ENCODE results near the gene COL7A1. TPM values are rescaled to one million over a fixed set of nuclear protein-coding genes. Genes with fewer than 3 reads are reported as not detected.

COL7A1 gene
- total and polyA plus RNA-seq, 2 donors from 2014 or later = 13.1 to 14.4 TPM

DNA sequence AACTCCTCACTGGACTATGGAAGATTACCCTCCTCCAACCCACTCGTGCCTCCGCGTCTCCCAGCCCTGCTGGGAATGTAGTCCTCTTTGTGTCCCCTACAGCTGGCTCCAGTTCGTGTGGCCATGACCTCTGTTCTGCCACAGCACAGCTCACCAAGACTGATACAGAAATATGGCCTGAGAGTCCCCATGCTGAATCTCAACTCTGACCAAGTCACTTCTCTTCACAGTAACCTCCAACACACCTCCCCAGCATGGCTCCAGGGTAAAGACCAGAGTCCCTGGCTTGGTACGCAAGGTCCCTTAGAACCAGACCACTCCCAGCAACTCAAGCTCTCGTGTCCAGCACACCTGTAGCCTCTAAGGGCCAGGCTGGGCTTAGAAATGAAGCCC is 2.3 kb upstream of the COL7A1 start:
- DNase-seq (no peak), FAIRE-seq (no peak)
- Histone ChIP-seq H3K27ac (ENCODE audit: low read depth in 2 of 2, low read length in 2 of 2) (peak overlapping the region in 1 of 2 donors; percentile 2), H3K27me3 (ENCODE audit: control insufficient read depth, insufficient read depth, low read length) (no peaks in the 10 kb centered on the region), H3K36me3 (ENCODE audit: control insufficient read depth in 2 of 3, insufficient read depth in 3 of 3, low read length in 3 of 3) (peaks cover 0 to 34% (median 27%) of the 10 kb centered on the region in 3 donors), H3K4me3 (ENCODE audit: low read length in 3 of 3) (no peak overlapping the region), H3K9me3 (ENCODE audit: control insufficient read depth in 2 of 3, insufficient read depth in 1 of 3, low read length in 3 of 3) (no peaks in the 10 kb centered on the region), H3K4me1 (ENCODE audit: control insufficient read depth in 2 of 3, insufficient read depth in 2 of 3, low read depth in 1 of 3, low read length in 3 of 3) (peaks cover 0 to 4% (median 0%) of the 10 kb centered on the region in 3 donors), H3K9ac (ENCODE audit: low read length in 3 of 3) (no peak overlapping the region)
- intact Hi-C loops (cut with DNase I) = no loop called here
- TF ChIP-seq, protein P1, sequence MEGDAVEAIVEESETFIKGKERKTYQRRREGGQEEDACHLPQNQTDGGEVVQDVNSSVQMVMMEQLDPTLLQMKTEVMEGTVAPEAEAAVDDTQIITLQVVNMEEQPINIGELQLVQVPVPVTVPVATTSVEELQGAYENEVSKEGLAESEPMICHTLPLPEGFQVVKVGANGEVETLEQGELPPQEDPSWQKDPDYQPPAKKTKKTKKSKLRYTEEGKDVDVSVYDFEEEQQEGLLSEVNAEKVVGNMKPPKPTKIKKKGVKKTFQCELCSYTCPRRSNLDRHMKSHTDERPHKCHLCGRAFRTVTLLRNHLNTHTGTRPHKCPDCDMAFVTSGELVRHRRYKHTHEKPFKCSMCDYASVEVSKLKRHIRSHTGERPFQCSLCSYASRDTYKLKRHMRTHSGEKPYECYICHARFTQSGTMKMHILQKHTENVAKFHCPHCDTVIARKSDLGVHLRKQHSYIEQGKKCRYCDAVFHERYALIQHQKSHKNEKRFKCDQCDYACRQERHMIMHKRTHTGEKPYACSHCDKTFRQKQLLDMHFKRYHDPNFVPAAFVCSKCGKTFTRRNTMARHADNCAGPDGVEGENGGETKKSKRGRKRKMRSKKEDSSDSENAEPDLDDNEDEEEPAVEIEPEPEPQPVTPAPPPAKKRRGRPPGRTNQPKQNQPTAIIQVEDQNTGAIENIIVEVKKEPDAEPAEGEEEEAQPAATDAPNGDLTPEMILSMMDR (IDR thresholded peaks at IDR 0.05; ENCODE audit: borderline replicate concordance, extremely low read depth, insufficient read depth) = no peak

DNA sequence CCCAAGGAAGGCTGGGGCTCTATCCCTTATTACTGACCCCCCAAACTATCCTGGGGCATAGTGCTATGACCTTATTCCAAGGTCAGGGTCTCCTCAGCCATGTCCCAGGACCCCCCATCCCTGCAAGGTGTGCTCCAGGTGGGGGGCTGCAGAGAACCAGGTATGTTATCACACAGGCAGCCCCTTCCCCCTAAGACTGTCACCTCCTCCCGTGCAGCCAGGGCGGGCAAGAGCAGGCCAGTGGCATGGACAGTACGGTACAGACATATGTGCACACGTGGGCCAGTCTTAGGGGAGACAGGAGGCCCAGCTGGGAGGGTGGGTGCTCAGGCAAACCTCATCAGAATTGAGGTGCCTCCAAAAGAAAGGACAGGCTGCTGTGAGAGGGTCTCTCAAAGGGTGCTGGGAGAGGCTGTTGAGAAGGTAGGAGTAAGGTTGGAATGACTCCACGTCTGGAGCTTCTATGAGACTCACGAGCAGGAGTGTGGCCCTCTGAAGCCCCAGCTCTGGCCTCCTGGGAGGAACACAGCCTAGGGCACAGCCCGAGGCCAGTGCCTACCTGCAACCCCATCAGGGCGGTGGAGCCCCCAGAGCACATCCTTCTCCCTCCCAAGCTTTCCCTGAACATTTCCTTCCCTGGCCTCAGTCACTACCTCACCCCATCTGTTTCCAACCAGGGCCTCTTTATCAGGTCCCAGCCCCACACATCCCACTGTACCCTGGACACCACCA is 1.7 kb upstream of the COL7A1 start:
- Histone ChIP-seq H3K9ac (ENCODE audit: low read length in 3 of 3) (no peak overlapping the region), H3K9me3 (ENCODE audit: control insufficient read depth in 2 of 3, insufficient read depth in 1 of 3, low read length in 3 of 3) (no peaks in the 10 kb centered on the region), H3K27me3 (ENCODE audit: control insufficient read depth, insufficient read depth, low read length) (no peaks in the 10 kb centered on the region), H3K4me3 (ENCODE audit: low read length in 3 of 3) (no peak overlapping the region), H3K27ac (ENCODE audit: low read depth in 2 of 2, low read length in 2 of 2) (no peak overlapping the region), H3K4me1 (ENCODE audit: control insufficient read depth in 2 of 3, insufficient read depth in 2 of 3, low read depth in 1 of 3, low read length in 3 of 3) (peaks cover 0 to 4% (median 0%) of the 10 kb centered on the region in 3 donors), H3K36me3 (ENCODE audit: control insufficient read depth in 2 of 3, insufficient read depth in 3 of 3, low read length in 3 of 3) (peaks cover 0 to 32% (median 26%) of the 10 kb centered on the region in 3 donors)
- TF ChIP-seq, protein P1 (IDR thresholded peaks at IDR 0.05; ENCODE audit: borderline replicate concordance, extremely low read depth, insufficient read depth) = no peak
- DNase-seq (no peak), FAIRE-seq (no peak)
- intact Hi-C loops (cut with DNase I) = no loop called here

DNA sequence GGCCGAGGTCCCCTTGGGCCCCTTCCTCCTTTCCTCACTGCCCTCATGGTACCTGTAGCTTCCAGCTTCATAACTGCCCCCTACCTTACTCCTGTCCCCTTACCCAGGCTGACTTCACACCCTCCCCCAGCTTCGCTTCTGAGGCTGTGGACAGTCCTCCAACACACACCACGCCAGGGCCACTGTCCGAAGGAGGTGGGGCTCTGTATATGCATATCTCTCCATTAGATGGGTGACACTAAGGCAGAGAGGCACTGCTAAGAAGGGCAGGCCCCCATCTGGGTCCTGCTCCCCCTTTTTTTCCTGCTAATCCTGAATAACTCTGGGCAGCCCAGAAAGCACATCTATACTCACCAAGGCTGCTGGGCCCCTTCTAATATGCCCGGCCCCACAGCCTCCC is 1.0 kb upstream of the COL7A1 start:
- no peaks in the 10 kb centered on the region for H3K9me3 ChIP-seq (ENCODE audit: control insufficient read depth in 2 of 3, insufficient read depth in 1 of 3, low read length in 3 of 3)
- H3K4me1 ChIP-seq (ENCODE audit: control insufficient read depth in 2 of 3, insufficient read depth in 2 of 3, low read depth in 1 of 3, low read length in 3 of 3) = peaks cover 0 to 4% (median 0%) of the 10 kb centered on the region in 3 donors
- no peak overlapping the region for H3K27ac ChIP-seq (ENCODE audit: low read depth in 2 of 2, low read length in 2 of 2)
- no peak overlapping the region for H3K9ac ChIP-seq (ENCODE audit: low read length in 3 of 3)
- H3K4me3 ChIP-seq (ENCODE audit: low read length in 3 of 3) = no peak overlapping the region
- intact Hi-C loops (cut with DNase I) = no loop called here
- no peak for FAIRE-seq
- no peaks in the 10 kb centered on the region for H3K27me3 ChIP-seq (ENCODE audit: control insufficient read depth, insufficient read depth, low read length)
- peaks cover 0 to 25% (median 20%) of the 10 kb centered on the region in 3 donors for H3K36me3 ChIP-seq (ENCODE audit: control insufficient read depth in 2 of 3, insufficient read depth in 3 of 3, low read length in 3 of 3)
- TF ChIP-seq, protein P1 (IDR thresholded peaks at IDR 0.05; ENCODE audit: borderline replicate concordance, extremely low read depth, insufficient read depth) = no peak
- DNase-seq = no peak
